ENCODE measurements around the gene CPXM1.
A peak's percentile ranks its signal among the peaks of the same experiment; 100 is the strongest.

CPXM1 gene

GRCh38 chr20:2752567-2753460 is 47.6 kb downstream of the CPXM1 start:
- H3K4me3 Mint-ChIP-seq, result peak overlapping the region; percentile 81
- DNase-seq (ENCODE audit: low spot score in 2 of 2) (no peak), ATAC-seq (replicated peaks; ENCODE audit: extremely low read depth, poor library complexity, severe bottlenecking) (peak; percentile 8)
- peaks cover 9% of the 10 kb centered on the region for H3K36me3 Mint-ChIP-seq (ENCODE audit: insufficient read depth)
- H3K27me3 Mint-ChIP-seq, result peaks cover 14% of the 10 kb centered on the region
- peak overlapping the region; percentile 64 for H3K27ac Mint-ChIP-seq (ENCODE audit: low read depth)
- peaks cover 44% of the 10 kb centered on the region for H3K4me1 Mint-ChIP-seq
- no peaks in the 10 kb centered on the region for H3K9me3 Mint-ChIP-seq

- Mint-ChIP-seq H3K4me1 (peaks cover 44% of the 10 kb centered on the region), H3K27ac (ENCODE audit: low read depth) (no peak overlapping the region), H3K36me3 (ENCODE audit: insufficient read depth) (peaks cover 9% of the 10 kb centered on the region), H3K4me3 (peak overlapping the region; percentile 81), H3K9me3 (no peaks in the 10 kb centered on the region), H3K27me3 (peaks cover 11% of the 10 kb centered on the region)
- ATAC-seq (replicated peaks; ENCODE audit: extremely low read depth, poor library complexity, severe bottlenecking), result peak; percentile 60
- peak; percentile 33 to 37 for DNase-seq (ENCODE audit: low spot score in 2 of 2)
These were observed 48.4 kb downstream of the CPXM1 start for GRCh38 chr20:2751878-2752566.

- Mint-ChIP-seq H3K27me3 (peaks cover 5% of the 10 kb centered on the region), H3K4me1 (peaks cover 39% of the 10 kb centered on the region), H3K36me3 (ENCODE audit: insufficient read depth) (peaks cover 9% of the 10 kb centered on the region), H3K9me3 (no peaks in the 10 kb centered on the region), H3K4me3 (peak overlapping the region; percentile 75), H3K27ac (ENCODE audit: low read depth) (no peak overlapping the region)
- ATAC-seq (replicated peaks; ENCODE audit: extremely low read depth, poor library complexity, severe bottlenecking), result no peak
- no peak for DNase-seq (ENCODE audit: low spot score in 2 of 2)
These were observed 49.0 kb downstream of the CPXM1 start for GRCh38 chr20:2751347-2751877.

DNA sequence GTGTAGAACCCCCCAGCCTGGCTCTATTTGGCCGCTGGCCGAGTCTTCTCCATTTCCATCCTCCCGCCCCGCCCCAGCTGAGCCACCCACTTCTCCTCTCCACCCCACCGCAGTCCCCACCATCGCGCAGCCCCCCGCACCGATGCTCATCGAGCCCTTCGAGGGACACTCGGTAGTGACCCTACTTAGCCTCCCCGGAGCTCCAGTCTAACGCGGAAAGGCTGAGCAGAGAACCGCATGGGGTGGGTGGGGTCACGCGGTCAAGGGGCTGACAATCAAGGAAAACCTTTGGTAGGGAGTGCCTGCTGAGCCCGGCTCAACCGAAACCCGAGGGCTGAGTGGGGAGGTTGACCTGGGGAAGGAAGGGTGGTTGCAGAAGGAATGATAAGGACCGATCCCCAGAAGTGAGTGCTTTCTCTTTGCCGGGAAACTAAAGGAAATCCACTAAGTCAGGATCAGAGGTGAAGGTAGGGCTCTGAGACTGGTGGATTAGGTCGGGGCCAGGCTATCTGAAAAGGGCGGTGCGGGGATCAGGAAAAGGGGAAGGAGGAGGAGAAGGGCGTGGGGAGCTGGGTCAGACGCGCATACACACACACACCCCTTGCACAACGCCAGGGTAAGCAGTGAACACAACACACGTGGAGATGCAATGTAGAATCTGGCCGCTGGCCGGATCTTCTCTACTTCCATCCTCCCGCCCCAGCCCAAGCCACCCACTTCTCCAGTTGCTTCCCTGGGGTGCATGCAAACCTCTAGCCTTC is 49.8 kb downstream of the CPXM1 start:
- no peak for ATAC-seq (replicated peaks; ENCODE audit: extremely low read depth, poor library complexity, severe bottlenecking)
- Mint-ChIP-seq H3K9me3 (no peaks in the 10 kb centered on the region), H3K4me3 (peak overlapping the region; percentile 75)

GRCh38 chr20:2749951-2750490 is 50.4 kb downstream of the CPXM1 start:
- Mint-ChIP-seq H3K36me3 (ENCODE audit: insufficient read depth) (peaks cover 7% of the 10 kb centered on the region), H3K27ac (ENCODE audit: low read depth) (peak overlapping the region; percentile 65), H3K4me3 (peak overlapping the region; percentile 75), H3K27me3 (no peaks in the 10 kb centered on the region), H3K9me3 (no peaks in the 10 kb centered on the region), H3K4me1 (peaks cover 40% of the 10 kb centered on the region)
- DNase-seq (ENCODE audit: low spot score in 2 of 2) (no peak), ATAC-seq (replicated peaks; ENCODE audit: extremely low read depth, poor library complexity, severe bottlenecking) (no peak)

More for the DNA sequence above, 49.8 kb downstream of the CPXM1 start:
- Mint-ChIP-seq H3K27me3 (no peaks in the 10 kb centered on the region), H3K27ac (ENCODE audit: low read depth) (peak overlapping the region; percentile 65), H3K4me1 (peaks cover 35% of the 10 kb centered on the region), H3K36me3 (ENCODE audit: insufficient read depth) (peaks cover 9% of the 10 kb centered on the region)
- DNase-seq (ENCODE audit: low spot score in 2 of 2), result no peak

DNA sequence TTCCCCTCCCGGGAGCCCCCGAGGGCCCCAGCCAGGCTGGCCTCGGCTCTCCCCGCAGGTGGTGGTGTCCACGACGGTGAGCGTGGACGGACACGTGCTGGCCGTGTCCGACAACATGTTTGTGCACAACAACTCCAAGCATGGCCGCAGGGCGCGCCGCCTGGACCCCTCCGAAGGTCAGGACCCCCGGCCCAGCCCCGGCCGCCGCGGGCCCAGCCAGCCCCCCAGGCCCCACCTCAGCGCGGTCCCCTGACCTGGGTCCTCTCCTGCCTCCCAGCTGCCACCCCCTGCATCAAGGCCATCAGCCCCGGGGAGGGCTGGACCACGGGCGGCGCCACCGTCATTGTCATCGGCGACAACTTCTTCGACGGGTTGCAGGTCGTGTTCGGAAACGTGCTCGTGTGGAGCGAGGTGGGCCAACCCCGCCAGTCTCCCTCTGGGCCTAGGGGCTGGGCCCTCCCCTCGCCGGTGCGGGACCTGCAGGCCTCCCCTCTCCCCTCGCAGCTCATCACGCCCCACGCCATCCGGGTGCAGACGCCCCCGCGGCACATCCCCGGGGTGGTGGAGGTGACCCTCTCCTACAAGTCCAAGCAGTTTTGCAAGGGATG is 51.0 kb downstream of the CPXM1 start:
- DNase-seq (ENCODE audit: low spot score in 2 of 2) (no peak), ATAC-seq (replicated peaks; ENCODE audit: extremely low read depth, poor library complexity, severe bottlenecking) (no peak)
- H3K36me3 Mint-ChIP-seq (ENCODE audit: insufficient read depth), result peaks cover 7% of the 10 kb centered on the region
- H3K27ac Mint-ChIP-seq (ENCODE audit: low read depth), result no peak overlapping the region
- no peak overlapping the region for H3K4me3 Mint-ChIP-seq
- H3K27me3 Mint-ChIP-seq, result no peaks in the 10 kb centered on the region
- H3K9me3 Mint-ChIP-seq, result no peaks in the 10 kb centered on the region
- peaks cover 40% of the 10 kb centered on the region for H3K4me1 Mint-ChIP-seq

- Mint-ChIP-seq H3K4me1 (peaks cover 36% of the 10 kb centered on the region), H3K27ac (ENCODE audit: low read depth) (no peak overlapping the region), H3K27me3 (no peaks in the 10 kb centered on the region), H3K4me3 (no peak overlapping the region), H3K9me3 (no peaks in the 10 kb centered on the region), H3K36me3 (ENCODE audit: insufficient read depth) (peaks cover 7% of the 10 kb centered on the region)
- DNase-seq (ENCODE audit: low spot score in 2 of 2) (no peak), ATAC-seq (replicated peaks; ENCODE audit: extremely low read depth, poor library complexity, severe bottlenecking) (no peak)
These were observed 51.7 kb downstream of the CPXM1 start for GRCh38 chr20:2748551-2749342.

GRCh38 chr20:2747676-2748235 is 52.7 kb downstream of the CPXM1 start:
- peaks cover 35% of the 10 kb centered on the region for H3K4me1 Mint-ChIP-seq
- no peaks in the 10 kb centered on the region for H3K9me3 Mint-ChIP-seq
- DNase-seq (ENCODE audit: low spot score in 2 of 2) (no peak), ATAC-seq (replicated peaks; ENCODE audit: extremely low read depth, poor library complexity, severe bottlenecking) (no peak)
- H3K27ac Mint-ChIP-seq (ENCODE audit: low read depth), result no peak overlapping the region
- H3K27me3 Mint-ChIP-seq, result no peaks in the 10 kb centered on the region
- H3K36me3 Mint-ChIP-seq (ENCODE audit: insufficient read depth), result peaks cover 9% of the 10 kb centered on the region
- H3K4me3 Mint-ChIP-seq, result no peak overlapping the region

GRCh38 chr20:2746636-2747265 is 53.7 kb downstream of the CPXM1 start:
- H3K9me3 Mint-ChIP-seq, result no peaks in the 10 kb centered on the region
- no peaks in the 10 kb centered on the region for H3K27me3 Mint-ChIP-seq
- H3K4me1 Mint-ChIP-seq, result peaks cover 41% of the 10 kb centered on the region
- no peak overlapping the region for H3K4me3 Mint-ChIP-seq
- H3K36me3 Mint-ChIP-seq (ENCODE audit: insufficient read depth), result peaks cover 7% of the 10 kb centered on the region
- peak overlapping the region; percentile 67 for H3K27ac Mint-ChIP-seq (ENCODE audit: low read depth)
- DNase-seq (ENCODE audit: low spot score in 2 of 2), result no peak
- ATAC-seq (replicated peaks; ENCODE audit: extremely low read depth, poor library complexity, severe bottlenecking), result no peak

DNA sequence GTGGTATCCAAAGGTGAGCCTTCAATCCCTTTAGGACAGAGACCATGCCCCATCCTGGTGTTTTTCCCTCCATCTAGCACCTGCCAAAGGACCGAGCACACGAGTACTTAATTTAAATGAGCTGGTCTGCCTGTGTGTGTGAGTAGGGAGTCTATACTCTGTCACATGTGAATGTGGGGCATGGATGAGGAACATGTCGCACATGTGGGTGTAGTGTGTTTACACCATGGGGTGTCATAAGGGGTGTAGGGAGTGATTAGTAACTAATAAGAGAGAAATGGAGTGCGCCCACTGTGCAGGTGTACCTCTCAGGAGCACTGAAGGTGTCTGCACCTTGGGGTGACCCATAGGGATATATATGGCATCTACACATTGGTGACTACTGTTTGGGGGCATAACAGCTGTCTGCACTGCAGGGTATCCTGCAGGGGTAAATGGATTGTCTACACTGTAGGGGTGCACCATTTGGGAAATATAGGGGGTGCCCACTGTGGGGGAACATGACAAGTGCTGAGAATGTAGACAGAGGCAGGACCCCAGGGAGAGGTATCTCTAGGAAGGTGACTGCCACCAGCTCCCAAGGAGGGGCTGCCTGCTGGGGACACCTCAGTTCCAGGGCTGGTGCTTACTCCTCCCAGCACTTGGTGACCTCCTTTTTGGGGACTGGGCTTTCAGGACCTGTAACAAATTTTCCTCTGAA is 54.3 kb downstream of the CPXM1 start:
- Mint-ChIP-seq H3K9me3 (no peaks in the 10 kb centered on the region), H3K27me3 (no peaks in the 10 kb centered on the region), H3K4me3 (no peak overlapping the region), H3K4me1 (peaks cover 45% of the 10 kb centered on the region), H3K36me3 (ENCODE audit: insufficient read depth) (peaks cover 7% of the 10 kb centered on the region), H3K27ac (ENCODE audit: low read depth) (no peak overlapping the region)
- ATAC-seq (replicated peaks; ENCODE audit: extremely low read depth, poor library complexity, severe bottlenecking) (no peak), DNase-seq (ENCODE audit: low spot score in 2 of 2) (no peak)

Measured in central memory CD8-positive, alpha-beta T cell (primary cell).